ENCODE measurements around the gene SCN5A.

DNA sequence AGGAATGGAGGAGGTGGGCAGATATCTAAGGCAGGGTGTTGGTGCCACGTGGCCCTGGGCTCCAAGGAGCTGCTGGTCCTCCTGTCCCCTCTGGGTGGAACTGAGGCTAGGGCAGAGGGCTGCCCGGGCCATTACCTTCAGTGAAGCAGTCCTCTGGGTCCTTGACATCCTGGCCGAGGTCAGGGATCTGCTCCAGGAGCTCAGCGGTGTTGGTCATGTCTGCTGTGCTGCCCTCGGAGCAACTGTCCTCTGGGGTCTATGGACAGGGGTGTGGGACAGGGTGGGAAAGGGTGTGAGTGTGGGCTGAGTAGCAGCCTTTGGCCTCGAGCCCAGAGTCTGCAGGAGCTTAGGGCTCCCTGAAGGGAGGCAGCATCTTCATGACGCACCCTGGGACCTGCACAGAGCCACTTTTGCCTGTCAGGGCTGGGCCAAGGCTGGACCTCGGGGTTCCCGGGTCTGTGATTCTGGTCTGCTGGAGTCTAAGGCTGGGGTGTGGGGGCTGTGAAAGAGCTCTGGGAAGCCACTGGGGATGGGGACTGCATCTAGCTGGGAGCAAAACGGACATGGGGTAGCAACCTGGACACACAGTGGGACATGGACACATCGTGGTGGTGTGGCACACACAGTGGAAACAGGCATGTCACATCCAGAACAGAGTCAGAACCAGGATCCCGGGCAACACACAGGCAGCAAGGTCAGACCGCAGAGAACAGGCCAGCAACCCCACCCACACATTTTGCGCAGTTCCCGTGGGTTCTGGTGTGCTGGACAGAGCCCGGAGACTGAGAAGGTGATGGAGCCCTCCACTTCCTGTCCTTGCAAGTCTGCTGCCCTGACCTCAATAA is 72.7 kb downstream of the SCN5A start:
- no peak for TF ChIP-seq POLR2A (IDR thresholded peaks at IDR 0.05)
- TF ChIP-seq, protein P1, sequence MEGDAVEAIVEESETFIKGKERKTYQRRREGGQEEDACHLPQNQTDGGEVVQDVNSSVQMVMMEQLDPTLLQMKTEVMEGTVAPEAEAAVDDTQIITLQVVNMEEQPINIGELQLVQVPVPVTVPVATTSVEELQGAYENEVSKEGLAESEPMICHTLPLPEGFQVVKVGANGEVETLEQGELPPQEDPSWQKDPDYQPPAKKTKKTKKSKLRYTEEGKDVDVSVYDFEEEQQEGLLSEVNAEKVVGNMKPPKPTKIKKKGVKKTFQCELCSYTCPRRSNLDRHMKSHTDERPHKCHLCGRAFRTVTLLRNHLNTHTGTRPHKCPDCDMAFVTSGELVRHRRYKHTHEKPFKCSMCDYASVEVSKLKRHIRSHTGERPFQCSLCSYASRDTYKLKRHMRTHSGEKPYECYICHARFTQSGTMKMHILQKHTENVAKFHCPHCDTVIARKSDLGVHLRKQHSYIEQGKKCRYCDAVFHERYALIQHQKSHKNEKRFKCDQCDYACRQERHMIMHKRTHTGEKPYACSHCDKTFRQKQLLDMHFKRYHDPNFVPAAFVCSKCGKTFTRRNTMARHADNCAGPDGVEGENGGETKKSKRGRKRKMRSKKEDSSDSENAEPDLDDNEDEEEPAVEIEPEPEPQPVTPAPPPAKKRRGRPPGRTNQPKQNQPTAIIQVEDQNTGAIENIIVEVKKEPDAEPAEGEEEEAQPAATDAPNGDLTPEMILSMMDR (IDR thresholded peaks at IDR 0.05 in 8 of 11, conservative IDR thresholded peaks at IDR 0.05 in 3 of 11), result no peak
- TF ChIP-seq POLR2AphosphoS5 (IDR thresholded peaks at IDR 0.05), result no peak
